Heart left ventricle (tissue), 16 donors: ENCODE data around the gene NMU. TPM values are rescaled to one million over a fixed set of nuclear protein-coding genes. Genes with fewer than 3 reads are reported as not detected.

ENCODE experiments used
- ATAC-seq, 4 donors: fragments of 200-7000 bp; cut with Tn5 transposase; one replicate each; pipeline ENCODE4 v1.9.1; 2020 to 2022; ENCODE audit warnings: moderate library complexity in 4 of 4, mild to moderate bottlenecking in 3 of 4, moderate number of reproducible peaks in 1 of 4
- DNase-seq, 5 donors: peaks; one replicate each; pipeline ENCODE4 v3.0.0-alpha.2; 2020
- H3K27ac ChIP-seq, 12 donors: fragments of 200-600 bp; sonication (generic) in 4 of 12; one replicate each; pipeline versions ENCODE4 v1.5.0 to v1.8.0; 2016 to 2022; ENCODE audit warnings: mild to moderate bottlenecking in 2 of 12
- H3K27me3 ChIP-seq, 9 donors: fragments of 200-600 bp; sonication (generic) in 2 of 9; one replicate each; pipeline versions ENCODE4 v1.5.1 to v1.8.0; 2016 to 2022; ENCODE audit warnings: mild to moderate bottlenecking in 3 of 9
- H3K36me3 ChIP-seq, 9 donors: fragments of 200-600 bp; sonication (generic) in 2 of 9; one replicate each; pipeline versions ENCODE4 v1.5.0 to v1.8.0; 2018 to 2022; ENCODE audit warnings: mild to moderate bottlenecking in 2 of 9
- H3K4me1 ChIP-seq, 12 donors: fragments of 200-600 bp; sonication (generic) in 4 of 12; one replicate each; pipeline versions ENCODE4 v1.5.0 to v1.8.0; 2016 to 2022; ENCODE audit warnings: mild to moderate bottlenecking in 3 of 12
- H3K4me3 ChIP-seq, 12 donors: fragments of 200-600 bp; sonication (generic) in 4 of 12; one replicate each; pipeline versions ENCODE4 v1.5.0 to v1.8.0; 2017 to 2022; ENCODE audit warnings: mild to moderate bottlenecking in 9 of 12, moderate library complexity in 4 of 12
- H3K9me3 ChIP-seq, 12 donors: fragments of 200-600 bp; sonication (generic) in 4 of 12; one replicate each; pipeline versions ENCODE4 v1.5.0 to v1.8.0; 2016 to 2022; ENCODE audit warnings: mild to moderate bottlenecking in 1 of 12
- POLR2A ChIP-seq, 2 donors: fragments of 450-650 bp; IDR thresholded peaks; one replicate each; pipeline ENCODE4 v1.6.1; 2017; ENCODE audit warnings: antibody characterized with exemption in 2 of 2, mild to moderate bottlenecking in 2 of 2, moderate library complexity in 2 of 2
- WGBS, 4 donors: extraction: QIAGEN DNeasy Blood & Tissue Kit in 2 of 4; methylation state at CpG; one replicate each; pipeline versions ENCODE4 v1.1.5 to v1.1.7; 2013 to 2018; 5-methylcytosine and 5-hydroxymethylcytosine counted together
- intact Hi-C, 10 donors: fragments of 100-400 bp; cut with DNase I; formaldehyde crosslinking; loops; one replicate each; pipeline versions ENCODE4 v1.11.1 to v1.14.2; 2022
- polyA plus RNA-seq, 2 donors: library from polyadenylated mRNA; stranded (reverse); fragments of 200-250 nt; gene quantifications; one replicate each; pipeline ENCODE4 v1.2.3, GENCODE V29; 2013
- total RNA-seq, 9 donors: library from RNA; depleted of rRNA in 2 of 9; stranded (reverse); fragments of >200 nt in 2 of 9; fragmentation: NEBNext Ultra II Directional in 3 of 9; extraction: Animal tissue kit (Norgen Biotek cat#: 25700) in 3 of 9; gene quantifications; one replicate each; pipeline versions ENCODE4 v1.1.0 to v1.2.4, GENCODE V29; 2016 to 2023
- TF ChIP-seq, protein P1 (sequence below), 12 donors: fragments of 200-600 bp; sonication (generic) in 4 of 12; IDR thresholded peaks; one replicate each; pipeline versions ENCODE4 v1.5.0 to v1.8.0; 2018 to 2022; ENCODE audit warnings: antibody characterized with exemption in 12 of 12, mild to moderate bottlenecking in 5 of 12
- donor health status: ischemic (EF 13 %, LVEDD 7.1; RV severe dilation, severe dysfunction).
- donor health status: healthy with polysubstance abuse.
- donor health status: DM: no; HTN: yes; CAD: no.
- donor health status: DM: no; HTN: no; CAD: no.
- donor health status: ischemic (EF 25% LVEDD 6.9; RV normal size, moderate dysfunction).
- donor health status: ischemic (EF 25% LVEDD 5.7; RV mildly dilated, moderate dysfunction).
- donor health status: healthy.
- donor health status: DM: yes; HTN: yes; CAD: no.
- donor health status: ischemic (EF 35%, LVEDD 5.7; RV mildly dilated, moderate dysfunction).
- donor health status: nonischemic (EF 11% LVEDD 7.7; RV severe dilation, severe dysfunction).
- donor health status: DM: yes; HTN: yes; CAD: no.
- donor health status: PGD.
- donor health status: ischemic (EF 29% LVEDD 5.4; RV normal size, mild dysfunction).
- donor health status: nonischemic (EF 23%, LVEDD 6.1; RV moderate dilation, normal function).

NMU gene
- total and polyA plus RNA-seq, 11 donors = 2.0 TPM; not detected in 10

DNA sequence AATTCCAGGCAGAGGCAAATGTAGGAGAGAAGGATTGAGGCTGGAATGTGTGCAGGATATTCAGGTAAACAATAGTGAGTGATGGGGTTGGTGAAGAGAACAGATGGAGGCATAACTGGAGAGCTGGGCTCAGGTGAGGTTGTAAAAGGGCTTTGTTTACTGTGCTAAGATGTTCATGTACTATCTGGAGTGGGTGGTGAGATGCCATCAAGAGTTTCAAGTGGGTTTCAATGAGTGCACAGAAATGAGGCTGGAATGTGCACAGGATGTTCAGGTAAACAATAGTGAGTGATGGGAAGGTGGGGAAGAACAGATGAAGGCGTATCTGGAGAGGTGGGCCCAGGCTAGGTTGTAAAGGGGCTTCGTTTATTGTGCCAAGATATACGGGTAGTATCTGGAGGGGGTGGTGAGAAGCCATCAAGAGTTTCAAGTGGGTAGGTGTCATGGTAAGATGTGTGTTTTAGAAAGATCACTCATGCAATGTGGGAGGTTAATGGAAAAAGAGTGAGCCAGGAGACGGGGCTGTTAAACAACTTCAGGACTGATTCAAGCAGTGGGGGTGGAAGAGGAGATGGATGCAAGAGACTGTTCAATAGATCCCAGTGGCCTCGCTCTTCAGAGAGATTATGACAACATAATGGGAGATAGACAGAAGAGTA, 25.4 kb upstream of the NMU start:
- TF ChIP-seq POLR2A (IDR thresholded peaks at IDR 0.05) = no peak
- TF ChIP-seq, protein P1, sequence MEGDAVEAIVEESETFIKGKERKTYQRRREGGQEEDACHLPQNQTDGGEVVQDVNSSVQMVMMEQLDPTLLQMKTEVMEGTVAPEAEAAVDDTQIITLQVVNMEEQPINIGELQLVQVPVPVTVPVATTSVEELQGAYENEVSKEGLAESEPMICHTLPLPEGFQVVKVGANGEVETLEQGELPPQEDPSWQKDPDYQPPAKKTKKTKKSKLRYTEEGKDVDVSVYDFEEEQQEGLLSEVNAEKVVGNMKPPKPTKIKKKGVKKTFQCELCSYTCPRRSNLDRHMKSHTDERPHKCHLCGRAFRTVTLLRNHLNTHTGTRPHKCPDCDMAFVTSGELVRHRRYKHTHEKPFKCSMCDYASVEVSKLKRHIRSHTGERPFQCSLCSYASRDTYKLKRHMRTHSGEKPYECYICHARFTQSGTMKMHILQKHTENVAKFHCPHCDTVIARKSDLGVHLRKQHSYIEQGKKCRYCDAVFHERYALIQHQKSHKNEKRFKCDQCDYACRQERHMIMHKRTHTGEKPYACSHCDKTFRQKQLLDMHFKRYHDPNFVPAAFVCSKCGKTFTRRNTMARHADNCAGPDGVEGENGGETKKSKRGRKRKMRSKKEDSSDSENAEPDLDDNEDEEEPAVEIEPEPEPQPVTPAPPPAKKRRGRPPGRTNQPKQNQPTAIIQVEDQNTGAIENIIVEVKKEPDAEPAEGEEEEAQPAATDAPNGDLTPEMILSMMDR (IDR thresholded peaks at IDR 0.05) = no peak
- intact Hi-C loops = no loop called here
- H3K27ac ChIP-seq = no peak overlapping the region
- DNase-seq (no peak), ATAC-seq (no peak)
- no peaks in the 10 kb centered on the region for H3K9me3 ChIP-seq
- H3K4me1 ChIP-seq = no peaks in the 10 kb centered on the region
- WGBS, 4 donors = 65 to 69% (median 66%) methylated on average over 5 of the region's 5 CpGs
- H3K4me3 ChIP-seq = no peak overlapping the region
- H3K27me3 ChIP-seq = no peaks in the 10 kb centered on the region
- no peaks in the 10 kb centered on the region for H3K36me3 ChIP-seq

DNA sequence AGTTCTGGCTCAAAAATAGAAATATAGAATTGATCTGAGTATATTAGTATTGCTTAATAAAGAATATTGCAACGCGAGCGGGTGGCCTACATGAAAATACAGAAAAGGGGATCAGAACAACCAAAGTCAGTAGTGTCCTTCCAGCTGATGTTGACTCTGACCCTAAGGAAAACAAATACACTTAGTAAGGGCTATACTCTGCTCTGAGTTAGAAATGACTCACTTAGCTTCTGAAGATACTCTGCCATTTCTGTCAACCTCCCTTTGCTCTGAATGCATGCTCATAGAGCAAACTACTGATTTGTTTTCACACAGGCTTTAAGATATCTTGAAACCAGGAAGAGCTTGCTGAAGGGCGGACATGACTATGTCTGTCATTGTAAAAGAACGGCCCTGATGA, 22.6 kb upstream of the NMU start:
- 92 to 95% (median 94%) methylated on average over 5 of the region's 5 CpGs for WGBS, 4 donors
- ATAC-seq (no peak), DNase-seq (no peak)
- Histone ChIP-seq H3K9me3 (no peaks in the 10 kb centered on the region), H3K27ac (no peak overlapping the region), H3K36me3 (no peaks in the 10 kb centered on the region), H3K27me3 (no peaks in the 10 kb centered on the region), H3K4me1 (no peaks in the 10 kb centered on the region), H3K4me3 (no peak overlapping the region)
- TF ChIP-seq, protein P1 (IDR thresholded peaks at IDR 0.05) = no peak
- no peak for TF ChIP-seq POLR2A (IDR thresholded peaks at IDR 0.05)
- intact Hi-C loops = no loop called here

DNA sequence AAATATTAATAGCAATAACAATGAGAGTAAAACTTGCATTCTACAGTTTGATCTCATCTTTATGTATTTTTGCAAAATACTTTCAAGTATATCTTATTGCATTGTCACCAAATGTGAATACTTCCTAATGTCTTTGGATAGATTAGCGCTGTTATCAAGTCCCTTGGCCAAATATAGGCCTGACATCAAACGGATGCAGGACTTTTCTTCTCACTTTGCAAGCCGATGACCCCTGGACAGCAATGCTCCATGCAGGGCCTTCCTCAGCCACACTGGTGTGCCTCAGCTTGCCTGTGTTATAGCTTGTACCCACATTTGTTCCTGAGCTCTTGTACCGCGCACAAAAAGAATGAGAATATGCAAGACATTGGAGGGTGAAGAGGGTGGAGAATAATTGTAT, 18.0 kb upstream of the NMU start:
- H3K4me3 ChIP-seq = no peak overlapping the region
- H3K27ac ChIP-seq = no peak overlapping the region
- intact Hi-C loops = no loop called here
- DNase-seq = no peak
- no peak for TF ChIP-seq POLR2A (IDR thresholded peaks at IDR 0.05)
- TF ChIP-seq, protein P1 (IDR thresholded peaks at IDR 0.05) = no peak
- WGBS, 4 donors = 76 to 87% (median 82%) methylated on average over 5 of the region's 5 CpGs
- no peak for ATAC-seq
- H3K27me3 ChIP-seq = peaks cover 0 to 6% (median 0%) of the 10 kb centered on the region in 9 donors
- no peaks in the 10 kb centered on the region for H3K36me3 ChIP-seq
- no peaks in the 10 kb centered on the region for H3K4me1 ChIP-seq
- peaks cover 0 to 3% (median 0%) of the 10 kb centered on the region in 12 donors for H3K9me3 ChIP-seq

DNA sequence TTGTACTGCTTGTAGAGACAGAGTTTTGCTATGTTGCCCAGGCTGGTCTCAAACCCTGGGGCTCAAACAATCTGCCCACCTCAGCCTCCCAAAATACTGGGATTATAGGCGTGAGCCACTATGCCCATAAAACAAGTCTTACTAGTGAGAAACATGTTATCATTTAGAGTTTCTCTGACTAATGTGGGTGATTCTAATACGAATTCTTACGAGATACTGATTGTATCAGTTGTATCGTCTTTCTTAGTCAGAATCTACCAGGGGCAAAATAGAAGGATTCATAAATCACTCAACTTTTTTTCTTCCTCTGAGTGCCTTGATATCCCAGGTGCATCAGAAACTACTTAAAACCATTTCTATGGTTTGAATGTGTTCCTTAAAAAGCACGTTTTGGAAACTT, 14.4 kb upstream of the NMU start:
- Histone ChIP-seq H3K36me3 (no peaks in the 10 kb centered on the region), H3K27ac (no peak overlapping the region), H3K9me3 (peaks cover 0 to 3% (median 0%) of the 10 kb centered on the region in 12 donors), H3K27me3 (peaks cover 0 to 6% (median 0%) of the 10 kb centered on the region in 9 donors), H3K4me1 (no peaks in the 10 kb centered on the region), H3K4me3 (no peak overlapping the region)
- TF ChIP-seq, protein P1 (IDR thresholded peaks at IDR 0.05) = no peak
- no peak for TF ChIP-seq POLR2A (IDR thresholded peaks at IDR 0.05)
- ATAC-seq (no peak), DNase-seq (no peak)
- 74 to 80% (median 76%) methylated on average over 5 of the region's 5 CpGs for WGBS, 4 donors
- intact Hi-C loops = no loop called here
